GM23248 (cell line): Measurements from ENCODE around the gene SKAP2. TPM values are rescaled to one million over a fixed set of nuclear protein-coding genes. Genes with fewer than 3 reads are reported as not detected.

ENCODE experiments used
- DNase-seq: peaks from one replicate; pipeline ENCODE4 v3.0.0-alpha.2; 2015
- H2AFZ ChIP-seq: fragments of 200-600 bp; sonication (generic); 2 replicates; pipeline ENCODE4 v1.6.1; 2016; ENCODE audit warnings: antibody characterized with exemption
- H3F3A ChIP-seq: fragments of 200-600 bp; sonication (generic); 2 replicates; pipeline ENCODE4 v1.6.1; 2016; ENCODE audit warnings: mild to moderate bottlenecking, antibody characterized with exemption, mixed run types; ENCODE audit not compliant: insufficient read depth
- H3K27ac ChIP-seq: fragments of 200-600 bp; sonication (generic); 2 replicates; pipeline ENCODE4 v1.5.1; 2016; ENCODE audit warnings: mild to moderate bottlenecking
- H3K27me3 ChIP-seq: fragments of 200-600 bp; sonication (generic); replicated peaks from 2 replicates; pipeline ENCODE4 v1.6.1; 2016; ENCODE audit warnings: mild to moderate bottlenecking; ENCODE audit not compliant: insufficient read depth
- H3K36me3 ChIP-seq: fragments of 200-600 bp; sonication (generic); 2 replicates; pipeline ENCODE4 v1.6.1; 2016; ENCODE audit warnings: low read depth, mild to moderate bottlenecking
- H3K4me1 ChIP-seq: fragments of 200-600 bp; sonication (generic); 2 replicates; pipeline ENCODE4 v1.6.1; 2016; ENCODE audit warnings: mild to moderate bottlenecking; ENCODE audit not compliant: insufficient read depth
- H3K4me2 ChIP-seq: fragments of 200-600 bp; sonication (generic); one replicate; pipeline ENCODE4 v1.6.1; 2016; ENCODE audit warnings: mild to moderate bottlenecking; ENCODE audit not compliant: unreplicated experiment
- H3K4me3 ChIP-seq: fragments of 200-600 bp; sonication (generic); 2 replicates; pipeline ENCODE4 v1.5.1; 2016; ENCODE audit warnings: mild to moderate bottlenecking
- H3K79me2 ChIP-seq: fragments of 200-600 bp; sonication (generic); 2 replicates; pipeline ENCODE4 v1.6.1; 2016; ENCODE audit warnings: mild to moderate bottlenecking; ENCODE audit not compliant: insufficient read depth
- H3K9ac ChIP-seq: fragments of 200-600 bp; sonication (generic); 2 replicates; pipeline ENCODE4 v1.6.1; 2016; ENCODE audit warnings: mild to moderate bottlenecking
- H3K9me2 ChIP-seq: fragments of 200-600 bp; sonication (generic); 2 replicates; pipeline ENCODE4 v1.6.1; 2016; ENCODE audit warnings: mixed run types, mild to moderate bottlenecking, moderate library complexity; ENCODE audit not compliant: insufficient read depth
- H3K9me3 ChIP-seq: fragments of 200-600 bp; sonication (generic); one replicate; pipeline ENCODE4 v1.6.1; 2017; ENCODE audit warnings: low read depth
- H4K20me1 ChIP-seq: fragments of 200-600 bp; sonication (generic); 2 replicates; pipeline ENCODE4 v1.6.0; 2016; ENCODE audit not compliant: insufficient read depth
- EZH2 ChIP-seq: fragments of 200-600 bp; sonication (generic); IDR thresholded peaks from 2 replicates; pipeline ENCODE4 v1.6.1; 2018; ENCODE audit warnings: antibody characterized with exemption, mild to moderate bottlenecking; ENCODE audit not compliant: insufficient read depth, poor library complexity, severe bottlenecking
- EZH2phosphoT487 ChIP-seq: fragments of 200-600 bp; sonication (generic); IDR thresholded peaks from 2 replicates; pipeline ENCODE4 v1.6.1; 2018; ENCODE audit warnings: antibody characterized with exemption, moderate library complexity, mild to moderate bottlenecking, low read depth; ENCODE audit not compliant: insufficient read depth
- WGBS, 2 experiments: methylation state at CpG; one replicate each; pipeline ENCODE4 v1.1.6; 2015 to 2017; ENCODE audit warnings: low lambda C conversion rate in 2 of 2, low coverage in 1 of 2; ENCODE audit errors: missing lambda C conversion rate in 2 of 2; 5-methylcytosine and 5-hydroxymethylcytosine counted together
- in situ Hi-C: fragments of 300-500 bp; cut with MboI; formaldehyde crosslinking; loops from 2 replicates; pipeline ENCODE4 v1.15.0; 2020
- polyA plus RNA-seq: library from polyadenylated mRNA; unstranded; fragments of >200 nt; fragmentation: Nextera tagmentation; extraction: Ambion mirVana; gene quantifications from 2 replicates; pipeline ENCODE4 v1.2.1, GENCODE V29; 2016
- total RNA-seq: library from RNA; depleted of rRNA; stranded (reverse); fragments of >200 nt; shearing (Covaris generic); gene quantifications from 2 replicates; pipeline ENCODE4 v1.2.3, GENCODE V29; 2014

SKAP2 gene
- total and polyA plus RNA-seq, 2 experiments from 2014 or later, result 18.7 to 28.9 TPM

DNA sequence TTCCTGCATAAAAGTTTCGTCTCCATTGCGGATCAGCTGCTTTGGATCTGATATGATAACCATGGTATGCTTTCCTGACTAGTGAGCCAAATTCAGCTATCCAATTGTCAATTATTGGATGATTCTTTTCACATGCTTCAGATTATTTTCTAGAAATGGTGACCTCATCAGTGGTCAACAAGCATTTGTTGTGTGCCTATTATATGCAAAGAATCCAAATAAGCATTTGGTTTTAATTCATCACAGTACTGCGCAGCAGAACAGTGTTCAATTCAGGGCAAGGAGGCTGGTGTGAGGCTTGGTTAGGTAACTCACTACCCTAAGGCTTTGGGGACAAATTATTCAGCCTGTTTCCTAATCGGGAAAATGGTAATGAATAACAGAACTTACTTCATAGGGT is 200.5 kb downstream of the SKAP2 start:
- Histone ChIP-seq H3K4me3 (no peak overlapping the region), H3K79me2 (no peaks in the 10 kb centered on the region), H3K9me2 (no peaks in the 10 kb centered on the region), H3K4me2 (no peak overlapping the region), H3F3A (no peaks in the 10 kb centered on the region), H3K9me3 (no peaks in the 10 kb centered on the region), H3K9ac (no peak overlapping the region), H2AFZ (no peak overlapping the region), H4K20me1 (no peaks in the 10 kb centered on the region), H3K4me1 (0 out of 2 replicates have a peak, but pooled peaks cover 8% of the 10 kb centered on the region), H3K27ac (no peak overlapping the region), H3K27me3 (no peaks in the 10 kb centered on the region), H3K36me3 (no peaks in the 10 kb centered on the region)
- in situ Hi-C loops, result no loop called here
- TF ChIP-seq EZH2phosphoT487, result no peak
- no peak for TF ChIP-seq EZH2
- 25 to 28% methylated on average over 4 of the region's 4 CpGs for WGBS, 2 experiments
- peak; percentile 40 for DNase-seq

DNA sequence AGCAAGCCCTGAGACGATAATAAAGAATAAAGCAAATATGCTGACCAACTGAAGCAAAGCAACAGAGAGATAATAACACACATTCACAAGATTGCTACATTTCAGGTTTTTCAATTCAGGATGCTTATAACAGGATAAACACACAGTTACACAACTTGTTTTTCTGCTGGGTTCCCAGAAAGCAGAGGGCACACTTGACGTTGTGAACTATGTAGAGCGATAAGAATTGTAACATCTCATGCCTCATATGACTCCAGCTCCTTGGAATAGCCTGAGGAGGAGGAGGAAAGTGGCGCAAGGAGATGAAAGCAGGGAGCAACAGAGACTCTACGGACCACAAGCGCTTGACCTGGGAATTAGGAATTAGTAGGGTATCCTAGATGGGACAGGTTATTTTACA is 201.7 kb downstream of the SKAP2 start:
- DNase-seq, result no peak
- 89 to 92% methylated on average over 6 of the region's 6 CpGs for WGBS, 2 experiments

DNA sequence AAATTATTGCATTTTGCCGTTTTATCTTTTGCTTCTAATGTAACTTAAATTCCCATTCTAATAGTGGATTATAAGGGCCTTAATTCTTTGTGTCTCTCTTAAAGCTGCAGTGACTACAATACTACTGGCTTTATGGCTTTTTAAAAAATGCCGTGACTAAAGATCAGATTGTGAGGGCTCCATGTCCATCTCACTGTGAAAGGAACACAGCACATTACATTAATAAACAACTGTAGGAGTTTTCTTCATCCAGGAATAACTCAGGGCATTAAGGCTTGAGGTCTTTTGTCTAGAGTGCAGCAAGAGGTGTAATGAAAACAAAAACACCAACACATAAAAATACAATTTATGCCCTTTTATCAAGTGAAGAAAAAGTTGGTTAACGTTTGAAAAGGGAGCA is 205.3 kb downstream of the SKAP2 start:
- Histone ChIP-seq H3K9me3 (no peaks in the 10 kb centered on the region), H3K36me3 (no peaks in the 10 kb centered on the region), H3K9me2 (no peaks in the 10 kb centered on the region), H3K27me3 (no peaks in the 10 kb centered on the region), H3K9ac (no peak overlapping the region), H2AFZ (no peak overlapping the region), H3K27ac (no peak overlapping the region), H3K4me1 (no peaks in the 10 kb centered on the region), H3K4me3 (no peak overlapping the region), H3K79me2 (no peaks in the 10 kb centered on the region), H3K4me2 (no peak overlapping the region), H4K20me1 (no peaks in the 10 kb centered on the region), H3F3A (no peaks in the 10 kb centered on the region)
- in situ Hi-C loops, result loop anchor here (10.0 kb wide), 2 partner anchors 574 to 764 kb away; no protein-coding TSS in a partner anchor
- no peak for DNase-seq
- WGBS, 2 experiments, result 84 to 85% methylated on average over 3 of the region's 3 CpGs
- no peak for TF ChIP-seq EZH2
- no peak for TF ChIP-seq EZH2phosphoT487

More for the DNA sequence above, 201.7 kb downstream of the SKAP2 start:
- Histone ChIP-seq H3K4me3 (no peak overlapping the region), H4K20me1 (no peaks in the 10 kb centered on the region), H3K4me1 (0 out of 2 replicates have a peak, but pooled peaks cover 8% of the 10 kb centered on the region), H3K9me3 (no peaks in the 10 kb centered on the region), H3K4me2 (no peak overlapping the region), H3K9me2 (no peaks in the 10 kb centered on the region), H3F3A (no peaks in the 10 kb centered on the region), H3K27ac (no peak overlapping the region), H3K79me2 (no peaks in the 10 kb centered on the region), H3K36me3 (no peaks in the 10 kb centered on the region), H3K27me3 (no peaks in the 10 kb centered on the region), H3K9ac (no peak overlapping the region), H2AFZ (no peak overlapping the region)
- in situ Hi-C loops, result no loop called here
- TF ChIP-seq EZH2phosphoT487 (no peak), EZH2 (no peak)

DNA sequence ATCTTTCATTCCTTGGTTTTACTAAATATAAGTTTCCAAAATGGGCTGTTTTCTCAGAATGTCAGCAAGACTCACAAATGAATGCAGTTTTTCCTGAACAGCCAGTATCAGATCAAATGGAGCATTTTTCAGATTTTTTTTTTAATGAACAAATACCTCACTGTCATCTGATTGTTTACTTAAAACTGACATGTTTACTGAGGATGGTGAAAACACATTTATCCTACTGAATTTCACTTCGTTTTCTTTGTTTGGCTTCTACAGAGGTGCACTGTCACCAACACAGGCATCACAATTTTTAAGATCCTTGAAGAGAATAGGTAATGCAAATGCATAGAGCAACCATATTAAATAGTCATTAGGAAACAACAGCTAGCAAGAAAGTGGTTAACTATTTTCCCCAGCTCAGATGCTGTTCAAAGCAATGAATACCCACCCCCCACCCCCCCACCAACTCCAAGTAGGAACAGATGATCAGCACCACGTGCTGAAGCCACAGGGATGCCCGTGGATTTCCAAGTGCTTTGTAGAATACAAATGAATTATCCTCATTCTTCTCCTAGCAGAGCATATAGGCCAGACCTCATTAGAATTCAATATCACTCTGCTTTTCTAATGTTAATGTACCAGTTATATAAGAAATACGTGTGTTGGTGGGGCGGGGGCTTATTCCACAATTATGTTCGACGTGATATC is 205.9 kb downstream of the SKAP2 start:
- no peaks in the 10 kb centered on the region for H3K4me1 ChIP-seq
- no peak overlapping the region for H3K4me3 ChIP-seq
- H3K36me3 ChIP-seq, result no peaks in the 10 kb centered on the region
- H4K20me1 ChIP-seq, result no peaks in the 10 kb centered on the region
- H3F3A ChIP-seq, result no peaks in the 10 kb centered on the region
- H2AFZ ChIP-seq, result no peak overlapping the region
- in situ Hi-C loops, result loop anchor here (10.0 kb wide), 2 partner anchors 574 to 764 kb away; no protein-coding TSS in a partner anchor
- no peaks in the 10 kb centered on the region for H3K9me3 ChIP-seq
- H3K4me2 ChIP-seq, result no peak overlapping the region
- no peaks in the 10 kb centered on the region for H3K27me3 ChIP-seq
- no peaks in the 10 kb centered on the region for H3K9me2 ChIP-seq
- TF ChIP-seq EZH2phosphoT487 (no peak), EZH2 (no peak)
- H3K79me2 ChIP-seq, result no peaks in the 10 kb centered on the region
- no peak overlapping the region for H3K27ac ChIP-seq
- no peak for DNase-seq
- WGBS, 2 experiments, result 85% methylated on average over 7 of the region's 7 CpGs
- no peak overlapping the region for H3K9ac ChIP-seq
